Measurements from ENCODE around the gene MYO1F.

The MYO1F gene

GRCh38 chr19:8512115-8512967 is 64.9 kb downstream of the MYO1F start:
- FAIRE-seq, result no peak
- TF ChIP-seq POLR2A (IDR thresholded peaks at IDR 0.05; ENCODE audit: low read depth, low read length), result no peak
- peak; percentile 58 for DNase-seq (ENCODE audit: insufficient read length, low spot score)

- no peak for TF ChIP-seq POLR2A (IDR thresholded peaks at IDR 0.05; ENCODE audit: low read depth, low read length)
- FAIRE-seq (no peak), DNase-seq (ENCODE audit: insufficient read length, low spot score) (no peak)
Observed at GRCh38 chr19:8511573-8512101, 65.6 kb downstream of the MYO1F start.

- FAIRE-seq, result no peak
- DNase-seq (ENCODE audit: insufficient read length, low spot score), result no peak
- TF ChIP-seq POLR2A (IDR thresholded peaks at IDR 0.05; ENCODE audit: low read depth, low read length), result no peak
Observed at GRCh38 chr19:8510589-8511115, 66.6 kb downstream of the MYO1F start.

- FAIRE-seq, result no peak
- TF ChIP-seq POLR2A (IDR thresholded peaks at IDR 0.05; ENCODE audit: low read depth, low read length), result no peak
- DNase-seq (ENCODE audit: insufficient read length, low spot score), result no peak
Observed at GRCh38 chr19:8506402-8506957, 70.8 kb downstream of the MYO1F start.

- DNase-seq (ENCODE audit: insufficient read length, low spot score) (peak; percentile 94), FAIRE-seq (no peak)
- no peak for TF ChIP-seq POLR2A (IDR thresholded peaks at IDR 0.05; ENCODE audit: low read depth, low read length)
Observed at GRCh38 chr19:8505680-8506401, 71.4 kb downstream of the MYO1F start.

GRCh38 chr19:8504919-8505318 is 72.3 kb downstream of the MYO1F start:
- FAIRE-seq (no peak), DNase-seq (ENCODE audit: insufficient read length, low spot score) (no peak)
- TF ChIP-seq POLR2A (IDR thresholded peaks at IDR 0.05; ENCODE audit: low read depth, low read length), result no peak

GRCh38 chr19:8504171-8504570 is 73.1 kb downstream of the MYO1F start:
- DNase-seq (ENCODE audit: insufficient read length, low spot score), result no peak
- no peak for FAIRE-seq
- TF ChIP-seq POLR2A (IDR thresholded peaks at IDR 0.05; ENCODE audit: low read depth, low read length), result no peak

- DNase-seq (ENCODE audit: insufficient read length, low spot score) (no peak), FAIRE-seq (no peak)
- TF ChIP-seq POLR2A (IDR thresholded peaks at IDR 0.05; ENCODE audit: low read depth, low read length), result no peak
Observed at GRCh38 chr19:8503510-8503909, 73.7 kb downstream of the MYO1F start.

GRCh38 chr19:8501981-8502380 is 75.3 kb downstream of the MYO1F start:
- DNase-seq (ENCODE audit: insufficient read length, low spot score), result no peak
- no peak for FAIRE-seq
- TF ChIP-seq POLR2A (IDR thresholded peaks at IDR 0.05; ENCODE audit: low read depth, low read length), result no peak

GRCh38 chr19:8501516-8501915 is 75.7 kb downstream of the MYO1F start:
- no peak for DNase-seq (ENCODE audit: insufficient read length, low spot score)

GRCh38 chr19:8500158-8500557 is 77.1 kb downstream of the MYO1F start:
- FAIRE-seq (no peak), DNase-seq (ENCODE audit: insufficient read length, low spot score) (no peak)
- TF ChIP-seq POLR2A (IDR thresholded peaks at IDR 0.05; ENCODE audit: low read depth, low read length), result no peak

More at GRCh38 chr19:8501516-8501915, 75.7 kb downstream of the MYO1F start:
- no peak for FAIRE-seq
- no peak for TF ChIP-seq POLR2A (IDR thresholded peaks at IDR 0.05; ENCODE audit: low read depth, low read length)

GRCh38 chr19:8499048-8499833 is 78.0 kb downstream of the MYO1F start:
- no peak for DNase-seq (ENCODE audit: insufficient read length, low spot score)
- TF ChIP-seq POLR2A (IDR thresholded peaks at IDR 0.05; ENCODE audit: low read depth, low read length), result no peak
- FAIRE-seq, result no peak

- FAIRE-seq, result no peak
- TF ChIP-seq POLR2A (IDR thresholded peaks at IDR 0.05; ENCODE audit: low read depth, low read length), result no peak
- DNase-seq (ENCODE audit: insufficient read length, low spot score), result no peak
Observed at GRCh38 chr19:8498295-8498694, 78.9 kb downstream of the MYO1F start.
